ENCODE measurements around the gene DRC3.
A peak's percentile ranks its signal among the peaks of the same experiment; 100 is the strongest.

Gene DRC3

DNA sequence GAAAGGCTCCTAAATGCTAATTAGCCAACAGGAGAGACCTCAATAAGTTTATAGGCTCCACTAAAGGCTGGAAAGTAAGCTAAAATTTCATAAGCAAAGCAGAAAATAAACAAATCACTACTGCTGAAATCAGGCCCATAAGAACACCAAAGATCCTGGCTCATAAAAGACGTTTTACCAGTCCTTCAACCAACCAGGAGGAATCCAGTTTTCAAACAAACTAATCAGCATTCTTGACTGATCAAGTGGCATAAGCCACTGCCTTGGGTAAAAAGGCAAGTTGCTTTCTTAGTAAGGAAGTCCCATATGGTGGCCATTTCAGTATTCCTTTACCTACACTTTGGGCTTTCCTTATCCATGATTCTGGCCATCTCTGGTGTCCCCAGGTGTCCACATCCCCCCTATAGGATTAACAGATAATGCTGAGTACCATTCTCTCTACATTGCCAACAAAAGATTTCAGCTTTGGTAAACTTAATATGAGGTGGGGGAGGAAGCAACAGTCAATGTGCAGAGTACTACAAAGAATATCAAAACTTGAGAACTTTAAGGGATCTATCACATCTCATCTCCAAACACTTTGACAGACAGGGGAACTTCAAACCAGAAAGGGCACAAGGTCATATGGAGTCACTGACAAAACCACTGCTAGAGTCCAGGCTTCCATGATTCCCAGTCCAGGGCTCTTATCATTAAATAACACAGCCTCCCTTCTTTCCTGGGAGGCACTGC, 1.8 kb upstream of the DRC3 start:
- DNase-seq: no peak

DNA sequence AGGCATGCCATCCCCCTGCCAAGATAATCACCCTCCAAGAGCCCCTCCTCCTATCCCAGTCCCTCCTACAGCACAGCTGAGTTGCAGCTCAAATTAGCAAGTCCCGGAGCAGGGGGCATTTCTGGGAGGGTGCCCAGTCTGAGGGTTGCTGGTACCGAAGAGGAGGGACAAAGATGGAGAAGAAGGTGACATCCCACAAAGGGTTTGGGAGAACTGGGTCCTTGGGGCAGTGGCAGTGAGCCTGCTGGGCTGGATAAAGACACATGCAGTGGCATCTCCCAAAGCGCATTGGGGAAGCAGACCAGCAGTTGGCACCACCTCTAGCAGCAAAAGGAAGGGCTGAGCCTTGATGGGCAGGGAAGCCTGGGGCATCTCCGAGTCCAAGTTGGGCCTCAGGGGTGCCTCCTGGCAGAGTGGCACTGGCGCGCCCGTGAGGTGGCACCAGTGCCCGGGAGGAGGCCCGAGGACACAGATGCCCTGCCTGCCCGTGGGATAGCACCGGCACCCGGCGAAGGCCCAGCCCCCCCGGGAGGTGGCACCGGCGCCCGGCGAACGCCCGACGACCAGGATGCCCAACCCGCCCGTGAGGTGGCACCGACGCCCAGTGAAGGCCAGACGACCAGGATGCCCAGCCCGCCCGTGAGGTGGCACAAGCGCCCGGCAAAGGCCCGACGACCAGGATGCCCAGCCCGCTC, 1.1 kb upstream of the DRC3 start:
- DNase-seq: no peak

DNA sequence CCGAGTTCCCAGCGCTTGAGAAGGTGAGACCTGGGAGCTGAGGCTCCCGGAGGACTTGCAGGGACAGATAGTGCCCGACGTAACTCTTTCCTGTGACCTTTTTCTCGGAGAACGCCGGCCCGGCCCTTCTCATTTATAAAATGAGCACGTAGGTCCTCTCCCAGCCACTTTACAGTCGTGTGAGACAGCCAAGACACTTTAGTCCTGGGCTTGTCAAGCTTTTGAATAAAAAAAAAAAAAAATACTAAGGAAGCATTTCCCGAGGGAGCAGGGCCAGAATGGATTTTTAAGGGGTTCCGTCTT, 241 bp downstream of the DRC3 start:
- DNase-seq: no peak

DNA sequence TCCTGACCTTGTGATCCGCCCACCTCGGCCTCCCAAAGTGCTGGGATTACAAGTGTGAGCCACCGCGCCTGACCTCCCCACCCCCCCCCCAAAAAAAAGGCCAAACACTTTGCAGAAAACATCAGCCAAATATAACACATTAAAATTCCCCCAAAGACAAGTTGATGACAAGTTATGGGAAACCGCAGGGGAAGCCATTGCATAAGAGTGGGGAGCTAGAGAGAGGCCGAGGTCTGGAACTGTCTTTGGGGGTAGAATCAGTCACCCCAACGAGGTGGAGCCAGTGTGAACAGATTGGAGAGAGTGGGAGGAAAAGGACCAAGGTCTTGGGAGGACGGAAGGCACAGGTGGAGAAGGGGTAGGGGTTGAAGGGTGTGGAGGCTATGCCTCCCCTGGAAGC, 2.8 kb downstream of the DRC3 start:
- DNase-seq: no peak

DNA sequence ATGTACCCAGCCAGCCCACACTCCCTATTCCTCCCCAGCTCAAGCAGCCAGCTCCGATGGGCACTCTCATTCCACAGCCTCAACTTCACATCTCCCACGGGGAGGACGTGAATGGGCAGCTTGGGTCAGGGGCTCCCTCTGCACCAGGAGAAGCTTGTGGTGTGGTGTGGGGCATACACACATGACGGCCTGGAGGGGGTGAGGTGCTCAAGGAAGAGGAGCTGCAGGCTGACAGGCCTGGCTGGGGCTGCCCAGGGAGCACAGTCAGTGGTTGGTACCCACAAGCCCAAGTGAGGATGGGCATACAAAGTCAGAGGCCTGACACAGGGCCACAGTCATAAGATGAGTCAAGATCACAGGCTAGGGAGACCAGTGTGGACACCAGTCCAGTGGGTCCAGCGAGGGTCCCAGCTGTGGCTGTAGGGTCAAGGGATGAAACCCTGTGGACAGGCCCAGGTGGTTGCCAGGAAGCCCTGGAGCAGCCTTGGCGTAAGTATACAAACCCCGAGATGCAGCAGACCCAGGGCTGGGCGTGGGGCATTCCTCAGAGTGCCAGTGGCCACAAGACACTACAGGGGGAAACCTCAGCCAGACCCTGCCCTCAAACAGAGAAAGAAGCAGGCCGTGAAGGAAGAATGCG, 4.4 kb downstream of the DRC3 start:
- DNase-seq: no peak

DNA sequence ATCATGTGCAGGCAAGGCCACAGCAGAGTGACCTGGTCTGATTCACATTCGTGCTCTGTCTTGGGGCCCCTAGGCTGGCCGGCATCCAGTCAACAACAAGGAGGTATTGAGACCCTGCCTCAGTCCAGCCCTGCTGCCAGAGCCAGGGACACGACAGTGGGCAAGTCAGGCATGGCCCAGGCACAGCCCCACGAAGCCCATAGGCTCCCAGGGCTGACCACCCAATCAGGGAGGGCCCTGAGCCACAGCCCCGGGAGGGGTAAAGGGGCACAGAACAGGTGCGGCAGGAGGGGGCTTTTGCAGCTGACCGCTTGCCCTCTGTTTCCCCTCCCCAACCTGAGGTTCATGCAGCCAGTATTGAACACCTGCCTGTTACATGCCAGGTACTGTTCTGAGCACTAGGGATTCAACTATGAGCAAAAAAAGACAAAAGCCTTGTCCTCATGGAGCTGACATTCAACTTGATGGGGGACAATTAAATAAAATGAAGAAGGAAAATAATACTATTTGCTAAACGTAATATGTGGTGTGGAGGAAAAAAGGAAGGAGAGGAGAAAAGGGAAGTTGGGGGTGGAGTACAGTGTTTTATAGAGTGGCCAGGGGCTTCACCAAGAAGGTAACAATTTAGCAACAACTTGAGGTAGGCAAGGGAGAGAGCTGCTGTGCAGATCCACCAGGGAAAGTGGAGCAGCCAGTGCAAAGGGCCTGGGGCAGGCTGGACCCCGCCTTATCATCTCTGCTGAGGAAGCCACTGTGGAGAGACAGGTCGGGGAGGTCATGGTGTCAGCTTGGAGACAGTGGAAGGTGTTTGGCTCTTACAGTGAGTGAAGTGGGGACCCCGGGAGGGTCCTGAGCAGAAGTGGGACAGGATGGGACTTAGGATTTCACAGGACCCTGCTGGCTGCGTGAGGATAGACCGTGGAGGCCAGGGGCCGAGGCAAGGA, 6.1 kb downstream of the DRC3 start:
- DNase-seq: no peak

DNA sequence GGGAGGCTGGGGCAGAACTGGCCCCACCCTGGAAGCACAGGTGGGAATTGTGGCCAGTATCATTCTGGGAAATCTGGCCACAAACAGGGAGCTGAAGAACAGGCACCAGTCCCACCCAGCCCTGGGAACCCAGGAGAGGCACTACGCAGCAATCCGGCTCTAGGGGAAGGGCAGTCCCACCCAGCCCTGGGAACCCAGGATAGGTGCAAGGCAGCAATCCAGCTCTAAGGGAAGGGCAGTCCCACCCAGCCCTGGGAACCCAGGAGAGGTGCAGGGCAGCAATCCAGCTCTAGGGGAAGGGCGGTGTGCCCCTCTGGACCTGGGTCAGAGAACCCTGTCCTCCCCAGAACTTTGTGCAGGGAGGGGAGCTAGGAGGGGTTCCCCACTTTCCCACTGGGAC, 7.1 kb downstream of the DRC3 start:
- DNase-seq: no peak

DNA sequence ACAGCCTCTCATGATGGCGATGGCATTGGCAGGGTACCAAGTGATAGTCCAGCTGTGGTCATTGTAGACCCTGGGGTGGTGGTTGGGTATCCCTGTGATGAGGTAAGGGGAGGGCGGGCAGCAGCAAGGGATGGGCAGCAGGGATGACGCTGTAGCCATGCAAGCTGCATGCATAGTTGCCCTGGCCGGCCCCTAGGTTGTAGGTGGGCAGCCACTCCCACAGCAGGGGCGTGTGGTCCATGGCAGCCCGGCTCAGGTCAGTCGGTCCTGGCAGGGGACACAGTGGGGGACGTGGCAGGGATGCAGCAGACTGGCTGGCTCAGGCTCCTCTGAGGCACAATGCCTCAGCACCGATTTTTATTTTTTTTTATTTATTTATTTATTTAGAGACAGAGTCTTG, 8.7 kb downstream of the DRC3 start:
- no peak for DNase-seq

DNA sequence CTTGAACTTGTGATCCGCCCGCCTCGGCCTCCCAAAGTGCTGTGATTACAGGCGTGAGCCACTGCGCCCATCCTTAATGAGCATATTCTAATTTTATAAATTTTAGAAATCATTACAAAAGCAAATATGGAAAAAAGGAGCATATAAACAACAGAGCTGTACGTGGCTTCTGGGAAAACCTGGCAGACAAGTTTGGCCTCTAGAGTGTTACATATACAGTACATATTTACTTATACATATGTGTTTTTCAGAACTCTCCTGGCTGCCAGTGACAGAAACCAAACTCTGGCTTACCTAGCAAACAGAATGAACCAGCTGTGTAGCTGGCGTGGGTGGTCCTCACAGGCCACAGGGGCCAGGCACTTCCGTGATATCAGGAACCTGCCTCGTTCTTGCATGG, 10.1 kb downstream of the DRC3 start:
- no peak for DNase-seq

DNA sequence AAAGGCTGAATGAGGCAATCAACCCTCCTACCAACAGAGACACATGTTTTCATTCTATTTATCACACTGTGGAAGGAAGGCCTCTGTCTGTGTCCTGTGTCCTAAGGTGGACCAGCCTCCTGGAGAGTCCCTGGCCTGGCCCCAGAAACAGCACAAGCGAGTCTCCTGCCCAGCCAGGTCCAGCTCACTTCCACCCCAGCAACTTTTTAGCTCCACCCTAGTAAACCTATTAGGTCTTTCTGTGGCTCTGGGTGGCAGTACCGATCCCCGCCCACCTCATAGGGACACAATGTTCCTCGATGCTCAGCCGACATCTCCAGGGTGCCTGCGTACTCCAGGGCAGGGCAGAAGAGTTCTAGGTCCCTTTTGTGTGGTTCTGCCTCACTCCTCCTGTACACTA, 10.7 kb downstream of the DRC3 start:
- DNase-seq: no peak

DNA sequence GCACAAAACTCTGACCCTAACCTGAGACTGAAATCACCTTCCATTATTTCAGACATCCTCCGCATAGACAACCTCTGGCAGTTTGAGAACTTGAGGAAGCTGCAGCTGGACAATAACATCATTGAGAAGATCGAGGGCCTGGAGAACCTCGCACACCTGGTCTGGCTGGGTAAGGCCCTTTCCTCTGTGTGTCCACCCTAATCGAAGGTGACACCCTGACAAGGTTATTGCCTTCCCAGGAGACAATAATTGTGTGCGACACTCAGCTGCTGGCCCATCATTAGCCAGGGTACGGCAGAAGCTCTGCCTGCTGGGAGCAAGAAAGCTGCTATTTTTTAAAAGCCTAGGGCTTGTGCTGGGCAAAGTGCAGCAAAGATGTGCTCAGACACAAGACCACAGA, 11.1 kb downstream of the DRC3 start:
- DNase-seq: peak; percentile 72

DNA sequence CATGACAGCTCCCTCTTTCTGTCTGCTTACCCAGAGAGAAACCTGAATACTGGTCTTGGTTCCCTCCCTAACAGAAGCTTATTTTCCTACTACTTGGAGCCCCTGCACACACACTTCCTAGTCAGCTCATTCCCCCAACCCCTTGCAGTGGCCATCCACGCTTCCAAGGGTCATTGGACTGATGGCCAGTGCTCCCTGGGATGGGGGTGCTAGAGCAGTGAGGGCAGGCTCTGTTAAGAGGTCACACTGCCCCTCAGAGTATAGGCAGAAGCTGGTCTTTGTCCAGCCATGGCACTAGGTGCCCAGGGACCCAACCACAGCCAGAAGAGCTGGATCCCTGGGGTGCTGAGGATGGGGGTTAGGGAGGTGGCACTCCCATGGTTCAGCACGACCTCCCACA, 12.5 kb downstream of the DRC3 start:
- DNase-seq: no peak

DNA sequence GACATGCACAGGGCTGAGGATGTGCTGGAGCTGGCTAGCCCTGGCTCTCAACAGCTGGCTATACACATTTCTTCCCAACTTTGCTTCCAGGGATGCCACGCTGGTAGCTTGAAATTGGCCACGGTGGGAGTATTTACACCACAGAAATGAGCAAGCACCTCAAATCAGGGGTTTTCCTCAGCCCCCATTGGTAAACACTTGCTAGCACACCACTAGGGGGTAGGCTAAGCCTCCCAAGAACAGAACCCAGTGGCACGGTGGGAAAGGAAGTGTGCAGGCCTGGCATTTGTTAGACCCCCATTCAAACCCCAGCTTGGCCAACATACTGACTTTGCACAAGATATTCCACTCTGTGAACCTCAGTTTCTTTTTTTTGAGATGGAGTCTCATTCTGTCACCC, 12.9 kb downstream of the DRC3 start:
- DNase-seq: no peak

DNA sequence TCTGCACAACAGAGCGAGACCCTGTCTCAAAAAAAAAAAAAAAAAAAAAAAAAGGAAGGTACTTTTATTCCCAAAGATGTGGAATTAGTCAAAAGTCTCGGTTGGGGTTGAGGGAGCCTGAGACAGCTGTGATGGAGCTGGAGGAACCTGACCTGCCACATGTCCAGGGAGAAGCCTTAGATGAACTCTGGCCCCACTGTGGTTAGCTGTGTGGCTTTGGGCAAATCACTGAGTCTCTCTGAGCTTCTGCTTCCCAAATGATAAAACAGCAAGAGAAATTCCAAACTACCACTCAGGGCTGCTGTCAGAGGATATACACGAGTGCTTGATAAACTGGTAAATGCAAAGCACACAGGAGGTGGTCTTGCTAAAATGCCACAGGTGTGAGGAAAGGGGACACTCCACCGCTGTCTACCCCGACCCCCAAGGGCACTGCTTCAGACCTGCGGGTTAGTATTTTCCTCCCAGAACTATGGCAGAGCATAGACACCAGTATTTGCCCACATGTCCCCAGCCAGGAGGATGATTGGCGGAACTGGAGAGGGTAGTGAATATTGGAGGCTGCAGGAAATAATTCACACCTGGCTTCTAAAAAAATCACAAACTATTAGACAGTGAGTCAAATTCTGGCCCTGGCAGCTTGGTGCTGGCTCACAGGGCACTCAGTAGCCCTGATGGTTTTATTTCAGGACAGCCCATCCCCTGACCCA, 14.7 kb downstream of the DRC3 start:
- DNase-seq: no peak

DNA sequence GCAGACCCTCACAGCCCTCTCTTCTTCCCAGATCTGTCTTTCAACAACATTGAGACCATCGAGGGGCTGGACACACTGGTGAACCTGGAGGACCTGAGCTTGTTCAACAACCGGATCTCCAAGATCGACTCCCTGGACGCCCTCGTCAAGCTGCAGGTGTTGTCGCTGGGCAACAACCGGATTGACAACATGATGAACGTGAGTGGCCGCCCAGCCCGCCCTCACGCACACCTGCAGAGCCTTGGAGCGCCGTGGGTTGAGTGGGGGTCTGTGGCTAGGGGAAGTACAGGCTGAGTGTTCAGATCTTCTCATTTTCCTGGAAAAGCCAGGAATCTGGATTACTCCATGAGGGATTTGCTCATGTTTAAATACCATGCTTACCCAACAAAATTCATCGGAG, 15.2 kb downstream of the DRC3 start:
- DNase-seq: no peak

DNA sequence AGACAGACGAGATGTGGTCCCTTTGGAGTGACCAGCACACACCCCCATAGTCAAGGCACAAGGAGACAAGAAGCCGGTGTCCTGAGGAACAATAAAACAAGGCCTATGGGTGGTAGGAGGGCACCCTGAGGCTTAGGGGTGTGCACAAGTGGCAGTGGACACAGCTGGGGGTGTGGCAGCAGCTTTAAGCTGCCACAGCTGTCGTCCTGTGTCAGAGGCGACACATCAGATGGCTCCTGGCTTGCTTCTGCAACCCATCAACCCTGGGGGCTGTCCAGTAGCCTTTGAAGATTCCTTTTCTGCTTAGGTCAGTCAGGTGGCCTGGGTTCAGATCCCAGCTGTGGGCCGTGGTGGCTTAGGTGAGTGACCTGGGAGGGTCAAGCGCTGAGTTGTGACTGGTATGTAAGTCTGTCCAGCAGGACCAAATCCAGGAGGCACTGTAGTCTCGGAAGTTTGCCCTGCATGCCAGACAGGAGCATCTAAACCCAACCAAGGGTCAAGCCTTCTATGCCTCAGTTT, 15.8 kb downstream of the DRC3 start:
- no peak for DNase-seq

DNA sequence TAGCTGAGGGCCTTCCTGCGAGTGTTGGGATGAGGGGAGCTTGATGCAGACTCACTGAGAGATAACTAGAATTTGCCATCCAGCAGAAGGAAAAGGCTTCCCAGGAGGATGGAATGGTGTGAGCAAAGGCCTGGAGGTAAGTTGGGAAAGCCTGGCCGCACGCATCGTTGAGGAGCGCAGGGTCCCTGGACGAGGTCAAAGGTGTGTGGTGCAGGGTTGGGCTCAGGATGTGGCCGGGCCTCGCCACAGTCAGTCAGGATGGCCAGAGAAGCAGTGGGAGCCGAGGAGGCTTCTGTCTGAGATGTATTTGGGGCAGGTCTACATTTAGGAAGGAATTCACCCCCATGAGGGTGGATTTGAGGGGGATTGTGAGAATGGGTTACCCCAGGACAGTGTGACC, 16.4 kb downstream of the DRC3 start:
- no peak for DNase-seq

DNA sequence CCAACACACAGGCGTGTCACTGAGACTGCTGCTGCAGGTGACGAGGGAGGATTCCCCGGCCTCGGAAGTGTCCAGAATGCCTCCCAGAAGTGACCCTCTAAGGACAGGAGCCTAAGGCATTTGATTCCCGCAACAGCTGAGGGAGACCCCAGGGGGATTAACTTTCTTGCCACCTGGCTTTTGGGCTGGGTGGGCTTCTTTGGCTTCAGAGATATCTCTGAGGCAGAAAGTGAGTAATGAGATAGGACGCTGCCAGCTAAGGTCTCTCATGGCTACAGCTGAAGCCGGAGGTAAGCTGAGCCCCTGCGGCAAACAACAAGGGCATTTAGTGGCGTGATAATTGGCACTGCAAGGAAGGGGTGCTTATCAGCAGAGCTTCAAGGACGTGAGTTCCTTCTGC, 17.0 kb downstream of the DRC3 start:
- no peak for DNase-seq

DNA sequence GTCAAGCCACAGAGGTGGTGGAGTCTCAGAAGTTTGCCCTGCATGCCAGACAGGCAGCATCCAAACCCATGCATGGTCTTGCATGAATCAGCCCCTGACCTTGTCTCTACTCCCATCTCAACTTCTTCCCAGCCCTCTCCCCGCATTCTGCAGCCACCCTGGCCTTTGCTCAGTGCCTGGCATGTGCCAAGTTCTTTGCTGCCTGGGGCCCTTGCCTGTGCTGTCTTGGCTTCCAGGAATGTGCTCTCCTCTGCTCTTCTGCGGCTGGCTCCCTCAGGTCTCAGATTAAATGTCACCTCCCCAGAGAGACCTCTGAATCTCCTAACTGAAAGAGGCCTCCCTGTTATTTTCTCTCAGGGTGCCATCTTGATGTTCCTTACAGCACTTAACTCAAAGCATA, 17.6 kb downstream of the DRC3 start:
- no peak for DNase-seq

DNA sequence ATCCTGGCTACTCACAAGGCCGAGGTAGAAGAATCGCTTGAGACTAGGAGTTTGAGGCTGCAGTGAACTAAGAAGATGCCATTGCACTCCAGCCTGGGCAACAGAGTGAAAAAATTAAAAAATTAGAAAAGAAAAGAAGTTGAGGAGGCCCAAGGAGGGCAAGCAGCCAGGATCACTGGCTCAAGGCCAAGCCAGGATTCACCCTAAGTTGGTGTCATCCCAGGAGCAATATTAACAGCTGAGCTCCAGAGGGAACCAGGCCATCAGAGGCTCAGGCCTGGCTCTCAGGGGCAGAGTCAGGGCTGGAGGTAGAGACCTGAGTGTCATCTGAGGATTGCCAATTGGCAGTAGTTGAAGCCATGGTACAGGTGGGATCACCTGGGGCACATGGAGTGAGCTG, 20.7 kb downstream of the DRC3 start:
- no peak for DNase-seq

DNA sequence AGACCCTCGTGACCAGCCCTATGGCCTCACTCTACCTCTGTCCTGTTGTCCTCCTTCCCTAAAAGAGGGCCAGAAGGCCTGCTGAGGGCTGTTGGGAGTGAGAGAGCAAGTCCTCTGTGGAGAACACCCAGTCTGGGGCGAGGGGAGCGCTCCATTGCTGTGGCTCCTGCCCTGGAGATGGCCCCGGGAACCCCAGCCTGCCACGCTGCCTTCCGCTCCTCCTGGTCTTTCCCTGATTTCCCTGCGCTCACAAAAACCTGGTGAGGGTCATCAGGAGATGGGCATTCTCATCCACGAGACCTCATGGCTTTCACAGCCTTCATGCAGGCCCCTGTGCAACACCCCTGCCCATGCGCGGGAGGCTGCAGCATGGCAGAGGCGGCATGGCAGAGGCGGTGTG, 21.2 kb downstream of the DRC3 start:
- DNase-seq: no peak

DNA sequence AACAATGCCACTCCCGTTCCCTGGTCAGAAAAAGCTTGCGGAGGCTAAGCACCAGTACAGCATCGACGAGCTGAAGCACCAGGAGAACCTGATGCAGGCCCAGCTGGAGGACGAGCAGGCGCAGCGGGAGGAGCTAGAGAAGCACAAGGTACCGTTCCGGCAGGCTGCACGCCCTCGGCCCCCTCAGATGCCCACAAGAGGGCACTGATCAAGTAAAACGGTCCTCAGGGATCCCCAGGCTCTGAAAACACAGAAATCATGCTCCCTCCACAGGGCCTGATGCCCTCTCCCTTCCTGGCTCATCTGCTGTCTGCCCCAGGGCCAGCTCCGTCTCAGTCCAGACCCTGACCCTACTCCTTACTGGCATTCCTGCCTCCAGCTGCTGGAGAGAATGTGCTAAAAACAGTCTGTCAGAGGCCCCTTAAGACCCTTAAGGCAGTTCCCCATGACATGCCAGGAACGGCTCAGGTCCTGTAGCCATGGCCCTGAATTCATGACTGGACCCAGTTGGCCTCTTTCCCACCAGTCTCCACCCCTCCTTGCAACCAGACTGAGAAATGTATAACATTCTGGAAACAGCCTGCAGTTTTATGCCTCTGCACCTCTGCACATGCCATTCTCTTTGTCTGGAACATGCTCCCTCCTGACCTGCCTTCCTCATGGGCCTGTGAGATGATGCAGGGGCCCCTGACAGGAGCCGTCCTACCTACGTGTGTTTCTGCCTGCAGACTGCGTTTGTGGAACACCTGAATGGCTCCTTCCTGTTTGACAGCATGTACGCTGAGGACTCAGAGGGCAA, 21.8 kb downstream of the DRC3 start:
- DNase-seq: peak; percentile 73
